Left lung (tissue), 10 donors: Measurements from ENCODE around the gene B4GAT1. TPM values are rescaled to one million over a fixed set of nuclear protein-coding genes. Genes with fewer than 3 reads are reported as not detected.

Experiments
- ATAC-seq: fragments of 200-7000 bp; cut with Tn5 transposase; one replicate; pipeline ENCODE4 v1.9.1; 2020; ENCODE audit warnings: moderate library complexity
- DNase-seq, 4 donors: peaks; one replicate each; pipeline ENCODE4 v3.0.0-alpha.2; 2013 to 2020
- H3K27ac ChIP-seq, 2 donors: fragments of 200-600 bp; sonication (generic) in 1 of 2; one replicate each; pipeline versions ENCODE4 v1.5.0 to v1.8.0; 2020 to 2021
- H3K27me3 ChIP-seq, 2 donors: fragments of 200-600 bp; sonication (generic) in 1 of 2; one replicate each; pipeline versions ENCODE4 v1.5.0 to v1.8.0; 2020 to 2021
- H3K36me3 ChIP-seq, 2 donors: fragments of 200-600 bp; sonication (generic) in 1 of 2; one replicate each; pipeline versions ENCODE4 v1.5.0 to v1.8.0; 2020 to 2021
- H3K4me1 ChIP-seq, 2 donors: fragments of 200-600 bp; one replicate each; pipeline ENCODE4 v1.8.0; 2021
- H3K4me3 ChIP-seq, 2 donors: fragments of 200-600 bp; sonication (generic) in 1 of 2; one replicate each; pipeline versions ENCODE4 v1.5.0 to v1.8.0; 2020 to 2021; ENCODE audit warnings: mild to moderate bottlenecking in 1 of 2
- H3K9me3 ChIP-seq, 2 donors: fragments of 200-600 bp; sonication (generic) in 1 of 2; one replicate each; pipeline versions ENCODE4 v1.5.0 to v1.8.0; 2020 to 2021
- CTCF ChIP-seq, 2 donors: fragments of 200-600 bp; sonication (generic) in 1 of 2; IDR thresholded peaks; one replicate each; pipeline versions ENCODE4 v1.5.0 to v1.8.0; 2021; ENCODE audit warnings: antibody characterized with exemption in 2 of 2
- intact Hi-C, 2 donors: fragments of 100-400 bp; cut with DNase I; formaldehyde crosslinking; loops; one replicate each; pipeline versions ENCODE4 v1.11.2 to v1.14.2; 2022
- polyA plus RNA-seq, 6 donors: library from polyadenylated mRNA; unstranded; fragments of 120-200 nt; gene quantifications; one replicate each; pipeline ENCODE4 v1.2.1, GENCODE V29; 2013; ENCODE audit not compliant: insufficient read length in 6 of 6
- total RNA-seq, 2 donors: library from RNA; stranded (reverse); fragmentation: NEBNext Ultra II Directional; extraction: Animal tissue kit (Norgen Biotek cat#: 25700); gene quantifications; one replicate each; pipeline ENCODE4 v1.2.1, GENCODE V29; 2021
- donor health status: DM: no; HTN: yes; CAD: no.
- donor health status: DM: no; HTN: no; CAD: no.

B4GAT1 gene
- total and polyA plus RNA-seq, 8 donors, result 22.9 to 35.9 (median 30.2) TPM

DNA sequence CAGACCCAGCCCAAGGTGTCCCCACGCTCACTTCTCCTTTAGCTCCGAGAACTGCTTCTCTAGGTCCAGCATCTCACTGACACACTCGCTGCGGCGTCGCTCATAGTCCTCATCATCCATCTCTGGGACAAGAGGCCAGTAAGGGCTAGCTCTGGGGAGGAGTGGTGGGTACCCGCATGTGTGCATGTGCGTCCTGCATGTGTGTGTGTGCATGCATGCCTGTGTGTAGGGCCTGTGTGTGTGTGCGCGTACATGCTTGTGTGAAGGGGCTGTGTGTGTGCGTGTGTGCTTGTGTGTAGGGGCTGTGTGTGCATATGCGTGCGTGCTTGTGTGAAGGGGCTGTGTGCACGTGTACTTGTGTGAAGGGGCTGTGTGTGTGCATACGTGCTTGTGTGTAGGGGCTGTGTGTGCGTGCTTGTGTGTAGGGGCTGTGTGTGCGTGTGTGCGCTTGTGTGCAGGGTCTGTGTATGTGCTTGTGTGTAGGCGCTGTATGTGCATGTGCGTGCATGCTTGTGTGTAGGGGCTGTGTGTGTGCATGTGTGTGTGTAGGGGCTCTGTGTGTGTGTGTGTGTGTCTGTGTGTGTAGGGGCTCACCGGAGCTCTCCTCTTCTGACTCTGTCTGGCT, 5.8 kb downstream of the B4GAT1 start:
- Histone ChIP-seq H3K4me3 (no peak overlapping the region), H3K27ac (no peak overlapping the region), H3K27me3 (no peaks in the 10 kb centered on the region), H3K9me3 (no peaks in the 10 kb centered on the region), H3K36me3 (peaks cover 0 to 60% of the 10 kb centered on the region in 2 donors), H3K4me1 (peaks cover 26 to 41% of the 10 kb centered on the region in 2 donors)
- intact Hi-C loops, result no loop called here
- DNase-seq (peak in 1 of 4 donors; percentile 47), ATAC-seq (no peak)
- no peak for TF ChIP-seq CTCF (IDR thresholded peaks at IDR 0.05)

- H3K9me3 ChIP-seq, result no peaks in the 10 kb centered on the region
- no peak overlapping the region for H3K27ac ChIP-seq
- no peaks in the 10 kb centered on the region for H3K27me3 ChIP-seq
- TF ChIP-seq CTCF (IDR thresholded peaks at IDR 0.05), result no peak
- intact Hi-C loops, result no loop called here
- DNase-seq, result peak in 1 of 4 donors; percentile 55
- peaks cover 22 to 41% of the 10 kb centered on the region in 2 donors for H3K4me1 ChIP-seq
- H3K36me3 ChIP-seq, result peaks cover 0 to 60% of the 10 kb centered on the region in 2 donors
- ATAC-seq, result no peak
- no peak overlapping the region for H3K4me3 ChIP-seq
Observed at GRCh38 chr11:66340596-66341501, 6.6 kb downstream of the B4GAT1 start.

DNA sequence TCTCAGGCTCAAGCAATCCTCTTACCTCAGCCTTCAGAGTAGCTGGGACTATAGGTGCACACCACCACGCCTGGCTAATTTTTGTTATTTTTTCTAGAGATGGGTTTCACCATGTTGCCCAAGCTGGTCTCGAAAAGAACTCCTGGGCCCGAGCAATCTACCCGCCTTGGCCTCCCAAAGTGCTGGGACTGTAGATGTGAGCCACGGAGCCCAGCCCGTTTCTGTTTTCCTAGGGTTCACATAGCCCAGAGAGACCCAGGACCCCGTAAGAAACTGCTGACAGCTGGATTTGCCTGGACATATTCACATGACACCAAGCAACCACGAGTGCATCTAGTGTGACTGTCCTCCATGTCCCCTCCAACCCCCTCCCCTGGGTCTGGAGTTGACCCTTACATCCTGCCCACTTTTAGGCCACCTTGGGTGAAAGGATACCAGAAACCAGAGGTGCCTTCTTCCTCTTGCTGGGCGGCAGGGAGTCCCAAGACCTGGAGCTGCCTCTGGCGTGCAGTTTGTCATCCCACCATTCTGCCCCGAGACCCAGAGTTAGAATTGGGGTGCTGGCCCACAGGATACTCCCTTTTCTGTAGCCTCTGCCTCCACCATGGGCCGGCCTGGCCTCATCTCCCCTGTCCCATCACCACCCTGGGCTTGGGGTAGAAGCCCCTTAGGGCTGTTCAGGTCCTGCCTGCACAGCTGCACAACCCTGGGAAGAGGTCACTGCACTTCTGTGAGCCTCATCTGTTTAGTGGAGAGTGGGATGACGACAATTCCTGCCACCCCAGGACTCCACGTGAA, 7.5 kb downstream of the B4GAT1 start:
- no peak for TF ChIP-seq CTCF (IDR thresholded peaks at IDR 0.05)
- peaks cover 23 to 42% of the 10 kb centered on the region in 2 donors for H3K4me1 ChIP-seq
- ATAC-seq (no peak), DNase-seq (peak in 1 of 4 donors; percentile 49)
- intact Hi-C loops, result no loop called here
- no peaks in the 10 kb centered on the region for H3K27me3 ChIP-seq
- peaks cover 0 to 60% of the 10 kb centered on the region in 2 donors for H3K36me3 ChIP-seq
- H3K27ac ChIP-seq, result no peak overlapping the region
- H3K9me3 ChIP-seq, result no peaks in the 10 kb centered on the region
- H3K4me3 ChIP-seq, result no peak overlapping the region

GRCh38 chr11:66339162-66339675, 8.2 kb downstream of the B4GAT1 start:
- H3K36me3 ChIP-seq, result peaks cover 0 to 60% of the 10 kb centered on the region in 2 donors
- peaks cover 24 to 47% of the 10 kb centered on the region in 2 donors for H3K4me1 ChIP-seq
- no peak overlapping the region for H3K4me3 ChIP-seq
- intact Hi-C loops, result no loop called here
- DNase-seq, result peak in 1 of 4 donors; percentile 20
- no peak overlapping the region for H3K27ac ChIP-seq
- H3K9me3 ChIP-seq, result no peaks in the 10 kb centered on the region
- TF ChIP-seq CTCF (IDR thresholded peaks at IDR 0.05), result no peak
- H3K27me3 ChIP-seq, result no peaks in the 10 kb centered on the region
- no peak for ATAC-seq
